DMS79 treated with DMSO at 0.1 percent for 48 hours (cell line): Measurements from ENCODE around the gene SLC4A8.
"Not testable (repeated sequence)": the region's sequence is repeated elsewhere in the genome, so short reads cannot be mapped to it uniquely, and the experiment has no call there.

Source experiments
- DNase-seq: peaks from one replicate; lab custom pipeline; 2025; lab: John Stamatoyannopoulos, UW

SLC4A8 gene

GRCh38 chr12:51480978-51481377, 56.3 kb downstream of the SLC4A8 start:
- DNase-seq: no peak

DNA sequence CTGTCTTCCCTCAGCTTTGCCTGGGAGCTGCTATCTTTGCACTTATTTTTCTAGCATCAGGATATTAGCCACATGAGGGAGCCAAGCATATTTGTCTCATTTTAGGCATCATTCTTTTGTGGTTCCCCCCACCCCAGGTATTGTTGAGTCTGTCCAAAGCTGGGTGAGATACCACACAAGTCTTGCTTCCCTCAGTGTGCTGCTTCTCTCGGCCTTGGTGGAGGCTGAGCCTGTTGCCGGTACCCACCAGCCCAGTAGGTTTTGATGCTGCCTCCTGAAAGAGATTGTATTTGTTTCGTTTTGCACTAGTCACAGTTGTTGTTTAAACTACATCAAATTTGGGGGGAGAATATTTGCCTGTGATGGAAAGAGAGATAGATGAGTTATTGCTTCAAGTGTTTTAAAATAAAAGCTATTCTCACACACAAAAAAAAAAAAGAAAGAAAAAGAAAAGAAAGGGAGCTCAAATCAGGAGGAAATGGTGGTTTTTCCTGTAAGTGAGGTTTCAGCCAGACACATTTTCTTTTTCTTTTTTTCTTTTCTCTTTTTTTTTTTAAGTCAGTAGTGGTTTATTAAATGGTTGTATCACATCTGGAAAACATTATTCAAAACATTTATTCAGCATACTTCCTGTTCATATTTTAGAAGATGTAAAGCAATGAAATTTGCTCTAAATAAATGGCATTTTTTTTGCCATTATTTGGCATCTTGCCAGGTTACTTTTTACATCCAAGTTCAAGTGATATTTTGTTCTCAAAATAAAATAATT, 58.5 kb downstream of the SLC4A8 start:
- DNase-seq: no peak

DNA sequence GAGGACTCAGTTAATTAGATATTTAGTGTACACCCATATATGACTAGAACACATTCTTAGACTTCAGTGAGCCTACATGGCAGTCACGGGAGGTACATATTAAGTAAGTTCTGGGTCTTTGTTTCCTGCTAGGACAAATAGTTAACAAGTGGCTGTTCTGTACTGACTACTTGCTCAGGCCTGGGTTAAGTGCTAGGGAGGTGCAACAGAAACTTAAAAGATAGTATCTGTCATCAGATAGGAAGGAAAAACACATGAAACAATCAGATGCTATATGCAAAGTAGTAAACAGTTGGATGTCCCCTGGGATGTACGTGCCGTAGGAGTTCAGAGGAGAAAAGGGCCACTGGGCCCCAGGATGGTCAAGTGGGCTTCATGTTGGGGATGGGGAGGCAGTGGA, 59.5 kb downstream of the SLC4A8 start:
- DNase-seq: no peak

GRCh38 chr12:51488281-51488680, 63.6 kb downstream of the SLC4A8 start:
- DNase-seq: no peak

- no peak for DNase-seq
These were observed 68.7 kb downstream of the SLC4A8 start for GRCh38 chr12:51493281-51493680.

DNA sequence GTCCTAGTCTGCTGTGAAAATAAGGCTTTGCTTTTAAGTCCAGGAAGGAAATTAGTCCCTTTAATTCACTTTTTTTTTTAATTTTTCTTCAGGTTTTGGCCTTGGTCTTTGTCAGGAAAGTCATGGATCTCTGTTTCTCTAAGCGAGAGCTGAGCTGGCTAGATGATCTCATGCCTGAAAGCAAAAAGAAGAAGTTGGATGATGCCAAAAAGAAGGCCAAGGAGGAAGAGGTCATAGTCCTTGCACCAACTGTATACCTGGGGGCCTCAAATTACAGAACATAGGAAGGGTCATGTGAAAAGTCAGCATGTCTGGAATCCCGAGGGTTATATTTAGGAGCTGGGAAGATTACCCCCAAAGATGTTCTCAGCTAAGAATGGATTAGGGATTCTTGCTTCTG, 72.3 kb downstream of the SLC4A8 start:
- DNase-seq: no peak

- no peak for DNase-seq
These were observed 80.2 kb downstream of the SLC4A8 start for GRCh38 chr12:51504851-51505250.

DNA sequence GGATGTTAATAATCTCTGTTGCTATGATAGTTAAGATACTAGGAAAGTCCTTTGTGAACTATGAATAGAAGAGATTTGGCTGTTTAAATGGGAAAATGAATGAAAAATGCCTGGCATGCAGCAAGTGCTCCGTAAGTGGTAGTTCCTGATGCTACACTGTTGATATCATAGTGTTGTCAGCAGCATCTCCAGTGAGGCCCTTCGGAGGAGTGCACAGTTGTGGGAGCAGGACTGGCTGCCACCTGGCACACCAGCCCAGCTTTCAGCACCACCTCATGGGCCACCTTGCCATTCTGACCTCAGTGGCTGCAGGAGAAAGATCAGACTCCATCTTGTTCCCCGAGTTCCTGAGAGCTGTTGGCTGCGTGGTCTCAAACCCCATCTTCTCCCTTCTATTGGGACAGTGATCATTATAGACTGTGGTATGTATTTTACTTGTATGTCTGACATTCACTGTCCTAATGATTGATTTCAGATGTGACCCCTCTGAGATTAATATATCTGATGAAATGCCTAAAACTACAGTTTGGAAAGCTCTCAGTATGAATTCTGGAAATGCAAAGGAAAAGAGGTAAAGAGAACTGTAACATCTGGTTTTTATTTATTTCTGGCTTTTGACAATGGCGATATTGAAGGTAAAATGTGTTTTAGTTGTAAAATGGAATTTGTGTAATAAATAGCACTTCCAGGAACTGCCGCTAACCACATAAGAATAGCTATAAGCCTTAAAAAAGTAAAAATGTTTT, 80.9 kb downstream of the SLC4A8 start:
- DNase-seq: no peak

- DNase-seq: no peak
These were observed 82.5 kb downstream of the SLC4A8 start for GRCh38 chr12:51507178-51507577.

DNA sequence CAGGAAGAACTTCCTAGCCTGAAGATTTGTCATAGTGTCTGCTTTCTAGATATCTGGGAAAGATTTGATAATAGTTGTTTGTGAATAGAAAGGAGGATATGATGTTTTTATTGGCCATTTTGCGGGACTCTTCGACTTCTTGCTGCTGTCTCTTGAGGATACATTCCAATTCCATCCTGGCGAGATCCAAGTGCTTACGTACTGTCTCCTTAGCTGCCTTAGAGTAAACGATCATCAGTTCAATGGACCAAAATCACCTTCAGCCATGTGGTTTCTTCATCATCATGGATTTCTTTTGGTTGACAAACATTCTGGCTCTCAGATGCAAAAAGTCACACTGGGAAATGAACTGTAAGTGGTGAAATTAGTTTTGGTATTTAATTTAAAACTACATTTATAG, 83.7 kb downstream of the SLC4A8 start:
- no peak for DNase-seq

DNA sequence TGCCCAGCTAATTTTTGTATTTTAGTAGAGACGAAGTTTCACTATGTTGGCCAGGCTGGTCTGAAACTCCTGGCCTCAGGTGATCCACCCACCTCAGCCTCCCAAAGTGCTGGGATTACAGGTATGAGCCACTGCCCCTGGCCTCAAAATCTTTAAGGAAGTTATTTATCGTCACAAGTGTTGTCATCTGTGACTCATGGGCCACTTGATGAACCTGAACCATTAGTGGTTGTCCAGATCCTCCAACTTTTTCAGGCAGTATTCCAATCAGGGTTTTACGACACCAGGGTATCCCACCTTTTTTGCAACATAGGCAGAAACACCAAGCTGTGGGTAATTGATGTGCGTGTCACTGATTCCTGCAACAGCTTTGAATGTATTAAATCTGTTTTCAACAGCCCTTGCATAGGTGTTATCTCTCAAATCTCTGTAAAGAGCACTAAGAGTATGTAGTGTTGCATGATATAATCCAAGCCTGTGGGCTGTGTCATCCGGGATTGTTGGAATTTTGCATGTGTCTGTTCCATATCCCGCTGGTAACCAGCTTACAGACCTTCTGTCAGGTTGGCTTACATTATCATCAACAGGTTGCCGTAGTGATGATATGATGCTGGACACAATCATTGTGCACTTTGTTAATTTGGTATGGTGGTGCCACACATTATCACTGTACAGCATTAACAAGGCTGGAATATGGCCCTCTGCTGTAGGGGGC, 87.1 kb downstream of the SLC4A8 start:
- DNase-seq: no peak

- DNase-seq: no peak
These were observed 87.8 kb downstream of the SLC4A8 start for GRCh38 chr12:51512438-51512837.

- not testable (repeated sequence) for DNase-seq
These were observed 90.4 kb downstream of the SLC4A8 start for GRCh38 chr12:51515037-51515436.

DNA sequence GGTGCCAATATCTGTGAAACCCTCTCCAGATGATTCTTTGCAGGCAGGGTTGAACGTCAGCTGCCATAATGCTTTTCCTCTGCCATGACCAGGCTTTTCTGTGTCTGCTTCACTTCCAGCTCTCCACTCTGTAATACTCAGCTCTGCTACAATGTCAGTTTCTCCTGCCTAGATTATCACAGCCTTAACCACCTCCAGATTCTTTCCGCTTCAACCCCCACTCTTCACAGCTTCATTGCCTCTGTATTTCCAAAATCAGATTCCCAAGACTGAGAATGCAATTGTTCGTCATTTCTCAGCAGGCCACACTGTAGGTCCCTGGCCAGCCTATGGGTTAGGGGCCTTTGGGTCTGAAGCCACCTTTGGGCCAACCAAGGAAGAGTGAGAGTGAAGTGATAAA, 92.7 kb downstream of the SLC4A8 start:
- DNase-seq: no peak

GRCh38 chr12:51517800-51518199, 93.2 kb downstream of the SLC4A8 start:
- DNase-seq: no peak

DNA sequence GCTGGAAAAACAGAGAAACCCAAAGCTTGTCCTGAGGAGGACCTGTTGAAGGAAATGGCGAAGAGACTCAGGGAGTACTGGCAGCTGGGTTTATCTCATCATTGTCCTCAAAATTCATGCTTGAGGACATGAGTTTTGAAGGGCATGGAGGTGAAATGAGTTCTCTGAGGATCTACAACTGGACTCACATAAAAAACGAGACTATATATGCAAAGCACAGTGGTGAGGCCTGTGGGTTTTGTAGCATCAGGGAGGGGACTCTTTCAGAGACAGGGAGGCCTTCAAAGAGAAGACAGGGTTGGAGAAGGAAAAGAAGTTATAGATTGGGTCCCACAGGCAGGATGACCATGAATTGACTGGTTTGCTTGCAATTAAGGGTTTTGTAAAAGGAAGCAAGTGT, 95.1 kb downstream of the SLC4A8 start:
- DNase-seq: no peak

- no peak for DNase-seq
These were observed 96.1 kb downstream of the SLC4A8 start for GRCh38 chr12:51520576-51521325.

GRCh38 chr12:51521554-51522276, 97.1 kb downstream of the SLC4A8 start:
- DNase-seq: no peak

GRCh38 chr12:51522696-51523095, 98.1 kb downstream of the SLC4A8 start:
- DNase-seq: no peak

GRCh38 chr12:51524386-51524901, 99.8 kb downstream of the SLC4A8 start:
- DNase-seq: peak; percentile 0

- no peak for DNase-seq
These were observed 100.9 kb downstream of the SLC4A8 start for GRCh38 chr12:51525518-51525917.
